Mucosa of gallbladder (tissue), 1 donor: ENCODE results near the gene SIAH3. TPM values are rescaled to one million over a fixed set of nuclear protein-coding genes. Genes with fewer than 3 reads are reported as not detected.

Source experiments
- DNase-seq: peaks from one replicate; pipeline ENCODE4 v3.0.0-alpha.2; 2020; ENCODE audit warnings: low spot score
- total RNA-seq: library from RNA; stranded (reverse); gene quantifications from one replicate; pipeline ENCODE4 v1.2.1, GENCODE V29; 2021
- donor health status: DM: no; HTN: no; CAD: no.

SIAH3 gene
- total RNA-seq, 1 donor from 2014 or later = 0.06 TPM

GRCh38 chr13:45823583-45823982, 28.0 kb downstream of the SIAH3 start:
- DNase-seq = no peak

GRCh38 chr13:45821811-45822210, 29.7 kb downstream of the SIAH3 start:
- no peak for DNase-seq

- DNase-seq = no peak
Observed at GRCh38 chr13:45820106-45820838, 31.3 kb downstream of the SIAH3 start.

- no peak for DNase-seq
Observed at GRCh38 chr13:45817833-45818232, 33.7 kb downstream of the SIAH3 start.

GRCh38 chr13:45816427-45816826, 35.1 kb downstream of the SIAH3 start:
- no peak for DNase-seq

- no peak for DNase-seq
Observed at GRCh38 chr13:45812695-45813372, 38.7 kb downstream of the SIAH3 start.

- DNase-seq = no peak
Observed at GRCh38 chr13:45811891-45812694, 39.5 kb downstream of the SIAH3 start.

- DNase-seq = no peak
Observed at GRCh38 chr13:45809801-45810394, 41.7 kb downstream of the SIAH3 start.

GRCh38 chr13:45808925-45809324, 42.6 kb downstream of the SIAH3 start:
- DNase-seq = no peak

- peak; percentile 54 for DNase-seq
Observed at GRCh38 chr13:45807520-45808099, 43.9 kb downstream of the SIAH3 start.

GRCh38 chr13:45800485-45800884, 51.1 kb downstream of the SIAH3 start:
- DNase-seq = no peak

- DNase-seq = no peak
Observed at GRCh38 chr13:45799451-45799850, 52.1 kb downstream of the SIAH3 start.

GRCh38 chr13:45798851-45799250, 52.7 kb downstream of the SIAH3 start:
- DNase-seq = no peak

GRCh38 chr13:45796426-45797235, 54.9 kb downstream of the SIAH3 start:
- DNase-seq = no peak

- DNase-seq = no peak
Observed at GRCh38 chr13:45792827-45793303, 58.7 kb downstream of the SIAH3 start.

GRCh38 chr13:45788011-45788410, 63.5 kb downstream of the SIAH3 start:
- no peak for DNase-seq

- no peak for DNase-seq
Observed at GRCh38 chr13:45787346-45787745, 64.2 kb downstream of the SIAH3 start.

- DNase-seq = no peak
Observed at GRCh38 chr13:45786293-45786920, 65.1 kb downstream of the SIAH3 start.

GRCh38 chr13:45784755-45785675, 66.5 kb downstream of the SIAH3 start:
- DNase-seq = no peak
